ENCODE data around the gene PRXL2C. TPM values are rescaled to one million over a fixed set of nuclear protein-coding genes. Genes with fewer than 3 reads are reported as not detected.

The PRXL2C gene
- total and polyA plus RNA-seq, 10 of the 15 experiments (the other 5 are each of a cell fraction or from before 2014, with no cell fraction given) = 4.0 to 16.0 (median 7.4) TPM

- Histone ChIP-seq H3K79me2 (ENCODE audit: control insufficient read depth, insufficient read depth, low read length) (no peaks in the 10 kb centered on the region), H3K27ac (ENCODE audit: control insufficient read depth, insufficient read depth) (no peak overlapping the region), H4K20me1 (ENCODE audit: control insufficient read depth, insufficient read depth) (no peaks in the 10 kb centered on the region), H3K9me3 (replicated peaks; ENCODE audit: control insufficient read depth, insufficient read depth, low read length) (no peaks in the 10 kb centered on the region), H3K36me3 (ENCODE audit: control insufficient read depth in 2 of 2, insufficient read depth in 2 of 2, low read length in 1 of 2) (no peaks in the 10 kb centered on the region), H3K4me1 (ENCODE audit: control insufficient read depth, insufficient read depth, low read length) (no peaks in the 10 kb centered on the region), H3K27me3 (replicated peaks in 1 of 2; ENCODE audit: control insufficient read depth in 2 of 2, insufficient read depth in 2 of 2, low read length in 1 of 2) (no peaks in the 10 kb centered on the region), H3K4me3 (no peak overlapping the region), H3K4me2 (ENCODE audit: control insufficient read depth, insufficient read depth) (no peak overlapping the region), H3K9ac (ENCODE audit: control insufficient read depth, insufficient read depth, low read length) (no peak overlapping the region), H2AFZ (ENCODE audit: control insufficient read depth, low read depth, low read length) (no peak overlapping the region)
- ChIA-PET SMC1A (ENCODE audit: uncharacterized antibody, unreplicated experiment) (interaction anchor here (1.1 kb wide), 1 partner anchor 220 kb away, joined by 3 read pairs; no protein-coding TSS in a partner anchor), POLR2A (no interaction called here), CTCF (no interaction called here), RAD21 (ENCODE audit: unreplicated experiment) (no interaction called here)
- FAIRE-seq = no peak
- WGBS (ENCODE audit: insufficient coverage, insufficient replicate concordance, low lambda C conversion rate, missing lambda C conversion rate) = 54% methylated on average over 4 of the region's 4 CpGs
- in situ Hi-C loops (cut with MboI) (no loop called here), intact Hi-C loops (cut with micrococcal nuclease; ENCODE audit: unreplicated experiment) (loop anchor here (10.0 kb wide), 1 partner anchor 427 kb away; no protein-coding TSS in a partner anchor)
- no peak for DNase-seq (ENCODE audit: low read depth, low spot score)
- ATAC-seq = no peak
- no TSS peak for BruUV-seq (replicated peaks)
- TF ChIP-seq CEBPB (IDR thresholded peaks at IDR 0.05; ENCODE audit: borderline replicate concordance in 1 of 2, low read depth in 2 of 2, low read length in 2 of 2) = no peak
- no peak for TF ChIP-seq CREB1 (IDR thresholded peaks at IDR 0.05; ENCODE audit: low read depth)
- TF ChIP-seq REST (IDR thresholded peaks at IDR 0.05; ENCODE audit: low read depth, low read length) = no peak
- no peak for TF ChIP-seq BMI1 (IDR thresholded peaks at IDR 0.05; ENCODE audit: borderline replicate concordance)
- TF ChIP-seq BHLHE40 (IDR thresholded peaks at IDR 0.05; ENCODE audit: borderline replicate concordance in 1 of 2, low read depth in 2 of 2, low read length in 1 of 2) = no peak
- TF ChIP-seq POLR2AphosphoS2 (IDR thresholded peaks at IDR 0.05; ENCODE audit: low read depth, low read length) = no peak
- no peak for TF ChIP-seq NKRF (conservative IDR thresholded peaks at IDR 0.05)
- TF ChIP-seq FOS (IDR thresholded peaks at IDR 0.05; ENCODE audit: borderline replicate concordance, extremely low read depth, insufficient read length) = no peak
- TF ChIP-seq TCF7 (IDR thresholded peaks at IDR 0.05; ENCODE audit: borderline replicate concordance) = no peak
- TF ChIP-seq ZNF217 (IDR thresholded peaks at IDR 0.05) = no peak
- TF ChIP-seq EZH2 (IDR thresholded peaks at IDR 0.05; ENCODE audit: borderline replicate concordance, control insufficient read depth, low read depth, low read length) = no peak
- no peak for TF ChIP-seq YBX1 (IDR thresholded peaks at IDR 0.05)
- TF ChIP-seq POLR2A (IDR thresholded peaks at IDR 0.05; ENCODE audit: low read depth, low read length) = no peak
- no peak for TF ChIP-seq KAT2A (conservative IDR thresholded peaks at IDR 0.05; ENCODE audit: control insufficient read depth, low read depth, low read length)
- no peak for TF ChIP-seq CHD2 (IDR thresholded peaks at IDR 0.05; ENCODE audit: borderline replicate concordance, low read depth, low read length)
- TF ChIP-seq BCLAF1 (IDR thresholded peaks at IDR 0.05) = no peak
Measured at GRCh38 chr9:96661711-96662110, 6.6 kb upstream of the PRXL2C start.
